GM18951 (cell line): ENCODE measurements around the gene DCTD.

ENCODE experiments used
- POLR2A ChIP-seq: IDR thresholded peaks from 4 replicates; pipeline ENCODE4 v1.6.1; 2011; ENCODE audit warnings: mild to moderate bottlenecking; ENCODE audit not compliant: insufficient read length, insufficient read depth; ENCODE audit errors: extremely low read depth
- in situ Hi-C: fragments of 300-500 bp; cut with MboI; formaldehyde crosslinking; loops from one replicate; pipeline ENCODE4 v1.12.0; 2022; ENCODE audit warnings: low sequenced_read_pairs, mixed read lengths, inconsistent platforms; ENCODE audit not compliant: unreplicated experiment

DCTD gene

GRCh38 chr4:182928061-182928460, 10.9 kb upstream of the DCTD start:
- in situ Hi-C loops, result loop anchor here (10.0 kb wide), 1 partner anchor 327 kb away; no protein-coding TSS in a partner anchor
- TF ChIP-seq POLR2A, result no peak

DNA sequence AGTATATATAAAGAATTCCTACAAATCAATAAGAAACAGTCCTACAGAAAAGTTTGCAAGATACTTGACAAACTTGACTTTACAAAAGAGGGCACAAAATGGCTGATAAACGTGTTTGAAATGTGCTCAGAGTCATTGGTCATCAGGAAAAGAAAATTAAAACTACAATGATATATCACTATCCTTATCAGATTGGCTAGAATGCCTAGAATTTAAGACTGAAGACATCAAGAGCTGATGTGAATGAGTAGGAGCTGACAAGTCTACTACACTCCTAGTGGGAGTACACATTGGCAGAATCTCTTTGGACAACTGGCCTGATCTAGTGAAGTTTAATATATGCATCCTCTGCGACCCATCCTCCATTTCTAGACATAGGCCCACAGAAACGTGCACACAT, 10.3 kb upstream of the DCTD start:
- in situ Hi-C loops, result loop anchor here (10.0 kb wide), 1 partner anchor 327 kb away; no protein-coding TSS in a partner anchor

DNA sequence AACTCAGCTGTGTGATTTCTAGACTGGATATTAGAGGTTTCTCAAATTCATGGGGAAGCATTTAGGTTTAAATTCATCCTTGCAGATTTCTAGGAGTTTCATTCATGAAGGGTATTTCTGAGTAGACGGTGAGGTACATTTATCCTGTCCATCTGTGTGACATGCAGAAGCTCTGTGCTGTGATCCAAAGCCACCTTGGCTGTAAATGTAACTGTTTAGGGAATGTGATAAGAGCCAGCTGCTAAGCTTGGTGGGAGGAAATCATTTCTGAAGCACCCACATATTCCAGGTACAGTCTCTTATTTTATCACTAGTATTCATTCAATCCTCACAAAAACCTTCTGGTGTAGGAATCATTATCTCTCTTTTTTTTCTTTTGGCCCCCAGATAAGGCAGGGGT, 8.7 kb upstream of the DCTD start:
- TF ChIP-seq POLR2A, result no peak
- in situ Hi-C loops, result loop anchor here (10.0 kb wide), 1 partner anchor 329 kb away; no protein-coding TSS in a partner anchor

More for the DNA sequence above, 10.3 kb upstream of the DCTD start:
- TF ChIP-seq POLR2A, result no peak

DNA sequence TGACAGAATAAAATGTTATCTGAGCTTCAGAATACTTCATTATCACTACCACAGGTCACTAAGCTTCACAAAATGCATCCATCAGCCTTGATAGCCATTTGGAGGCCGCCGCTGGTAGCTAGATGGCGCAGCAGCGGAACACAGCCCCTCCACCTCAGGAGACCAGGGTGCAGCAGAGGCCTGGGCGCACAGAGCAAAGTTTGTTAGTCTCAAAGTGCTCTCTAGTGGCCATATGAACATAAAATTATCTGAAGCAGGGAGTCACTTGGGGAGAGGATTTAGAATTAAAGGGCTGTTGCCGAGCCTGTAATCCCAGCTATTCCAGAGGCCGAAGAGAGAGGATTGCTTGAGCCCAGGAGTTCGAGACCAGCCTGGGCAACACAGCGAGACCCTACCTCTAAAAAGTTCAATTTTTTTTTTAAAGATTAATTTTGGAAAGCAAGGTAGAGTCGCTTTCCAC, 8.1 kb upstream of the DCTD start:
- TF ChIP-seq POLR2A, result no peak

GRCh38 chr4:182924497-182924896, 7.3 kb upstream of the DCTD start:
- no peak for TF ChIP-seq POLR2A
- in situ Hi-C loops, result loop anchor here (10.0 kb wide), 1 partner anchor 330 kb away; no protein-coding TSS in a partner anchor

More for the DNA sequence above, 8.1 kb upstream of the DCTD start:
- in situ Hi-C loops, result loop anchor here (10.0 kb wide), 1 partner anchor 329 kb away; no protein-coding TSS in a partner anchor

DNA sequence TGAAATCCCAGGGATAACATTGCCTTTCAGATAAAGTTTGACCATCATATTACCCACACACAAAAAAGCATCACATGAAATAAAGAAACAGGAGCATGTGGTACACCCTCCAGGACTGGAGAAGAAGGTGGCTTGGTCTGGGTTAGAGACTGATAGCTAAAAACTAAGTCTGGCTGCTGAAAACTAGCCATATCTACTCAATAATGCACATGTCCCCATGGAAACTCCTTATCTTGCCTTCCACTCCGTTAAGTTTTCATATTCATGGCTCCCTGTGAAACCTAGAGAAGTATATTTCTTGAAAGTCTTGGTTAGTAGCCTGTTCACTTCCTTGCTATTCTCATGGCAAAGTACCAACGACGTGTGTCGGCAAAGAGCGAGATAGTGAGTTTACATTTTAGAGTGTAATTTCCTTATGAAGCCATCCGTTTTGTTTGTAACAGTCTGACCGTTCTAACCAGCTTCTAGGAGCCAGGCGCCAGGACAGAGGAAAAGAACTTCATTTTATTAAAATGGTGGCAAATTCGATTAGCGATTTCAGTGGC, 6.7 kb upstream of the DCTD start:
- no peak for TF ChIP-seq POLR2A
- in situ Hi-C loops, result loop anchor here (10.0 kb wide), 1 partner anchor 331 kb away; no protein-coding TSS in a partner anchor

- TF ChIP-seq POLR2A, result no peak
- in situ Hi-C loops, result loop anchor here (10.0 kb wide), 1 partner anchor 331 kb away; no protein-coding TSS in a partner anchor
Observed at GRCh38 chr4:182923366-182923765, 6.2 kb upstream of the DCTD start.

GRCh38 chr4:182922501-182923284, 5.5 kb upstream of the DCTD start:
- no peak for TF ChIP-seq POLR2A
- in situ Hi-C loops, result loop anchor here (10.0 kb wide), 1 partner anchor 332 kb away; no protein-coding TSS in a partner anchor

DNA sequence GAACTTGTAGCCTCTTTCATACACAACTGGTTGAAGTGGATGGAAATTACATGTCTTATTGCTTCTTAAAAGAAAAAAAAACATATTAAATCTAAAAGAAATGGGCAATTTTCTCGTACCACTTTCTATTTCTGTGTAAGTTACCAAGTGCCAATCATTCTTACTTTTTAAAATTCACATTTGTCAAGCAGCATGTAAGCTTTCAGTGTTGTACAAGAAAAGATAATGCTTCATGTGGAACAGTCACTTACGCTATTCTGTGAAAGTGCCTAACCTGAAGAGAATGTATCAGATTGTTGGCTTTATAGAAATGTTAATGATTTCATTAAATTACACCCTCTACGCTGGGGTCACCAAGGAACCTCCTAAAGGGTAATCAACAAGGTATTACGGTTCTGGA, 4.4 kb upstream of the DCTD start:
- TF ChIP-seq POLR2A, result no peak
- in situ Hi-C loops, result loop anchor here (10.0 kb wide), 1 partner anchor 333 kb away; no protein-coding TSS in a partner anchor

DNA sequence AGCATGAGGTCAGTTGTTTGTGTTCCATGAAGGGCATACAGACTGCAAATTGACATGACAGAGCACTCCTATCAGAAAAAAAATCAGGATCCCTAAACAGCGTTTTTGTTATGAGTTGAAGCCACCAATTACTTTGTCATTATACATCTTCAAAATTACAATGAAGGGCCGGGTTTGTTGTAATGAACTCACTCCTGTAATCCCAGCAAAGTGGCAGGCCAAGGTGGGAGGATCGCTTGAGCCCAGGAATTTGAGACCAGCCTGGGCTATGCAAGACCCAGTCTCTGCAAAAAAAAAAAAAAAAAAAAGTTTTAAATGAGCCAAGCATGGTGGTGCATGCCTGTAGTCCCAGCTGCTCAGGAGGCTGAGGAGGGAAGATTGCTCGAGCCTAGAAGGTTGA, 3.5 kb upstream of the DCTD start:
- TF ChIP-seq POLR2A, result no peak
- in situ Hi-C loops, result loop anchor here (10.0 kb wide), 1 partner anchor 334 kb away; no protein-coding TSS in a partner anchor

- TF ChIP-seq POLR2A, result no peak
- in situ Hi-C loops, result no loop called here
Observed at GRCh38 chr4:182918791-182919302, 1.7 kb upstream of the DCTD start.

DNA sequence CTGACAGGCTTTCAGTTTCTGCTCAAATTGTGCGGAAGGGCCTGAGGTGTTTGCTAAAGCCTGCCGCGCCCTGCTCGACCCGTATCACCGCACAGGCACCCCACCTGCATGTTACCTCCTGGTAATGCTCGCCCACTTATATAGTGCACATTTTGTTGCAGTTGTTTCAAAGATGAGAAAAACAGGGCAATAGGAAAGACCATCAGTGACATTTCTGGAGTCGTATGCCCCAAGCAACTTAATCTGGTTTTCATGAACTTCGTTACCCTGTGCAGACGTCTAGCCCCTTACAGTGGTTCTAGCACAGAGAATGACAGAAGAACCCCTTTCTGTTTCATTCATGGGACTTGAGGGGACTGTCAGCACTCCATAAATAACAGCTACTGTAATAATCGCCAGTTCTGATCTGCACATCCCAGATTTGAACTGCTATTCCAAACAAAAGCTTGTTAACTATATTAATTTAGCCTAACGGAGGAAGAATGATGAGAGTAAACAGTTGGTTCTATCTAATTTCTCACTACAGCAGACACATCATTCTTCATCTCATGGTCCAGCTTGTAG, 940 bp upstream of the DCTD start:
- TF ChIP-seq POLR2A, result no peak
- in situ Hi-C loops, result no loop called here
